NCI-H748 treated with DMSO at 0.1 percent for 48 hours (cell line): ENCODE data around the gene EIF4G3.
"Not testable (repeated sequence)": the region's sequence is repeated elsewhere in the genome, so short reads cannot be mapped to it uniquely, and the experiment has no call there.

ENCODE experiments used
- DNase-seq: peaks from one replicate; lab custom pipeline; 2025; lab: John Stamatoyannopoulos, UW

The EIF4G3 gene, protein sequence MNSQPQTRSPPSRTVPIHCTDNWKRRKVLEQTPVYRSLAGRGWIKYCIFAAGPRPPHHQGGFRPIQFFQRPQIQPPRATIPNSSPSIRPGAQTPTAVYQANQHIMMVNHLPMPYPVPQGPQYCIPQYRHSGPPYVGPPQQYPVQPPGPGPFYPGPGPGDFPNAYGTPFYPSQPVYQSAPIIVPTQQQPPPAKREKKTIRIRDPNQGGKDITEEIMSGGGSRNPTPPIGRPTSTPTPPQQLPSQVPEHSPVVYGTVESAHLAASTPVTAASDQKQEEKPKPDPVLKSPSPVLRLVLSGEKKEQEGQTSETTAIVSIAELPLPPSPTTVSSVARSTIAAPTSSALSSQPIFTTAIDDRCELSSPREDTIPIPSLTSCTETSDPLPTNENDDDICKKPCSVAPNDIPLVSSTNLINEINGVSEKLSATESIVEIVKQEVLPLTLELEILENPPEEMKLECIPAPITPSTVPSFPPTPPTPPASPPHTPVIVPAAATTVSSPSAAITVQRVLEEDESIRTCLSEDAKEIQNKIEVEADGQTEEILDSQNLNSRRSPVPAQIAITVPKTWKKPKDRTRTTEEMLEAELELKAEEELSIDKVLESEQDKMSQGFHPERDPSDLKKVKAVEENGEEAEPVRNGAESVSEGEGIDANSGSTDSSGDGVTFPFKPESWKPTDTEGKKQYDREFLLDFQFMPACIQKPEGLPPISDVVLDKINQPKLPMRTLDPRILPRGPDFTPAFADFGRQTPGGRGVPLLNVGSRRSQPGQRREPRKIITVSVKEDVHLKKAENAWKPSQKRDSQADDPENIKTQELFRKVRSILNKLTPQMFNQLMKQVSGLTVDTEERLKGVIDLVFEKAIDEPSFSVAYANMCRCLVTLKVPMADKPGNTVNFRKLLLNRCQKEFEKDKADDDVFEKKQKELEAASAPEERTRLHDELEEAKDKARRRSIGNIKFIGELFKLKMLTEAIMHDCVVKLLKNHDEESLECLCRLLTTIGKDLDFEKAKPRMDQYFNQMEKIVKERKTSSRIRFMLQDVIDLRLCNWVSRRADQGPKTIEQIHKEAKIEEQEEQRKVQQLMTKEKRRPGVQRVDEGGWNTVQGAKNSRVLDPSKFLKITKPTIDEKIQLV (N-terminal part only)

GRCh38 chr1:21176586-21177555 is at the start of gene EIF4G3:
Gene EIF4G3, minus strand, starts transcription at chr1:21176897. Its CDS starts 174,155 bp downstream, at chr1:21002742.
- DNase-seq: peak; percentile 85

GRCh38 chr1:21225065-21225464 is 48.4 kb upstream of the EIF4G3 start:
- DNase-seq: no peak

- DNase-seq: no peak
These were observed 44.1 kb upstream of the EIF4G3 start for GRCh38 chr1:21220815-21221214.

- no peak for DNase-seq
These were observed 43.0 kb upstream of the EIF4G3 start for GRCh38 chr1:21219674-21220073.

- no peak for DNase-seq
These were observed 41.3 kb upstream of the EIF4G3 start for GRCh38 chr1:21217812-21218596.

DNA sequence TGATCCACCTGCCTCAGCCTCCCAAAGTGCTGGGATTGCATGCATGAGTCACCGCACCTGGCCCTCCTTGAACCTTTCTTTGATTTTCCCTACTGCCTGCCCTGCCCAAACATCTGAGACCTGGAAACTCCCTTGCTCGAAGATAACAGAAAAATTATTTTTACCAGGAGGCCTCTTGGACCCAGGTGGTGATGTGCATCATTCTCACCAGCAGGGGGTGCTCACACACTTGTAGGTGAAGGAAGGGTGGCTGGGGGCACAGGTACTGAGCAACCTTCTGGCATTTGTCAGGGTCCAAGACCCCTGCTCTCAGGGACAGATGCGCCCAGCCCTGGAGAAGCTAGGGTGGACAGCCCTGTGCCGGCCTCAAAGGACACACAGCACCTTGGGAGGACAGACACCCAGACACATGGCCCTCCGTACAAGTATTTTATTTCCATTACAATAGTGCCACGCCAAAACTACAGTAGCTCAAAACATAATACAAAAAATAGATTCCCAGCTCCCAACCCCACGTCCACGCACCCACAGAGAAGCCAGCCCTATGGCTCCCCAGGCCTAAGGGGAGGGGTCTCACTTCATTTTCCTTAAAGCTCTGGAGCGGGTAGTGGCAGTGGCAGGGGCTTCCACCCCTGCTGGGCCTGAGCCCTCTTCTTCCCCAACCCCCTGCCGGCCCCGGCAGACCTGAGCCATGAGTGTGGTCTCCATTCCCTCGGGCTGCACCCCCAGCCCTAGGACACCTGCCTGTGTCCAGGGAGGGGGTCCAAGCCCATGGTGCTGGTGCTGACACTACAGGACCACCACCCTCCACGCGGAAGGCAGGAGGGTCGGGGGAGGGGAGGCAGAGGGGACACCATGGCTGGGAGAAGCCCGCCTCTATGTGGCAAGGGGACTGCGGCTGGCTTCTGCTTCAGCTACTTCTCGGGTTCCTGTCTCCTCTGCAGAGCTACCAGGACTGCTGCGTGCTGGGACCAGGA is 40.4 kb upstream of the EIF4G3 start:
- DNase-seq: no peak

GRCh38 chr1:21212126-21212525 is 35.4 kb upstream of the EIF4G3 start:
- no peak for DNase-seq

GRCh38 chr1:21208137-21208700 is 31.5 kb upstream of the EIF4G3 start:
- DNase-seq: not testable (repeated sequence)

DNA sequence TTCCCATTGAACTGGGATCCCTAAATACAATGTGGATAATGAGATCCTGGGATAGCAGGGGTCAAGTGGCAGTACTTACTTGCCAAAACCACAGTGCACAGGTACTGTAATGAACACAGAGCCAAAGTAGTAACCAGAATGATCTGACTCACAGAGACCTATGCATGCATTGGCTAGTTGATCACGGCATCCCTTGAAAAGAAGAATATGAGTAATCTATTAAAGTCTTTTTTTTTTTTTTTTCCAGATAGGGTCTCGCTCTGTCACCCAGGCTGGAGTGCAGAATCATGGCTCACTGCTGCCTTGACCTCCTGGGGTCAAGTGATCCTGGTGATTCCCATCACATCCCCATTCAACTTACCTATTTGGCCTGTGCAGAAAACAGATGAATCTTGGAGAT is 29.4 kb upstream of the EIF4G3 start:
- DNase-seq: no peak

- no peak for DNase-seq
These were observed 28.7 kb upstream of the EIF4G3 start for GRCh38 chr1:21205416-21205815.

- no peak for DNase-seq
These were observed 25.0 kb upstream of the EIF4G3 start for GRCh38 chr1:21201650-21202049.

- not testable (repeated sequence) for DNase-seq
These were observed 24.5 kb upstream of the EIF4G3 start for GRCh38 chr1:21201238-21201637.

DNA sequence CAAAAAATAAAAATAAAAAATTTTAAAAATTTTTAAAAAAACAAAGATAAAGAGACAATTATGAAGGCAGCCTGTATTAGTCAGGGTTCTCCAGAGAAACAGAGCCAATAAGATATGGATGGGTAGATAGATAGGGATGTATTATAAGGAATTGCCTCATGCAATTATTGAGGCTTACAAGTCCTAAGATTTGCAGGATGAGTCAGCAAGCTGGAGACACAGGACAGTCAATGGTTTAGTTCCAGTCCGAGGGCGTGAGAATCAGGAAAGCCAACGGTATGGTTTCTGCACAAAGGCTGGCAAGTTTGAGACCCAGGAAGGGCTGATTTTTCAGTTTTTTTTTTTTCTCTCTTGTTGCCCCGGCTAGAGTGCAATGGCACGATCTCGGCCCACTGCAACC is 24.1 kb upstream of the EIF4G3 start:
- DNase-seq: no peak

GRCh38 chr1:21198929-21199328 is 22.2 kb upstream of the EIF4G3 start:
- DNase-seq: no peak

GRCh38 chr1:21192871-21193270 is 16.2 kb upstream of the EIF4G3 start:
- no peak for DNase-seq

DNA sequence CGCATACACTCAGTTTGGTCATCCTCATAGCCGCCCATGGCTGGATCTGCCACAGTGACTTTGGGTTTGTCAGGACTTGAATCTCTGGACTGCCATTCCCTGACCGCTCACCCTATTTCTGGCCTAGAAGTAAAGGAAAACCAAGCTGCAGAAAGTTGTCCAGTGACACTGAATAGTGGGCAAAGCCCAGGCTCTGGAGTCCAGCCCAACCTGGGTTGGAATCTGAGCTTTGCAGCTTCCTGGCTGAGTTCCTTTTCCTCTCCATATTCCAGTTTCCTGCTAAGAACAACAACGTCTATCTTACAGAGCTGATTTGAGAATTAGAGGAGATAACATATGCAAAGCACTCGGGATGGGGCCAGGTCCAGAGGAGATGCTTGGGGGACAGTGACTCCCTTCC is 15.6 kb upstream of the EIF4G3 start:
- no peak for DNase-seq

GRCh38 chr1:21190771-21191170 is 14.1 kb upstream of the EIF4G3 start:
- DNase-seq: not testable (repeated sequence)

DNA sequence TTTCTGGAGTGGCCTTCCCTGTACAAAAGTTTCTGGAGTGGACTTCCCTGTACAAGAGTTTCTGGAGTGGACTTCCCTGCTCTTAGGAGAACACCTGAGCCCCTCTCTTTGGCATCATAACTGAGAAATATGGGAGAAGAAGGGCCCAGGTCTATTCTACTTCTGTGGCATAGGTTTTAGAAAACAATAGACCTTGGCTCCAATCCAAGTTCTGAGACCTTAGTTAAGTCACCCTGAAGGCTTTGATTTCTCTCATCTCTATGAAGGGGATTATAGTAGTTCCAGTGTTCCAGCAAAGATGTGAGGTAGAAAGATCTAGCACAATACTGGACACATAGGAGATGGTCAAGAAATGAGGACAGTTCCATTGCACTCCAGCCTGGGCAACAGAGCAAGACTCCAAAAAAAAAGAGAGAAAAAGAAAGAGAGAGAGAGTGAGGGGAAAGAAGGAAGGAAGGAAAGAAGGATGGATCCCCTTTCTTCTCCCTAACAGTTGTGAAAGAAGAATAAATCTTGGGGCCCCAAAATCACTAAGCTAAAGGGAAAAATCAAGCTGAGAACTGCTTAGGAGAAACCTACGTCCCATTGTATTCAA is 13.3 kb upstream of the EIF4G3 start:
- no peak for DNase-seq

DNA sequence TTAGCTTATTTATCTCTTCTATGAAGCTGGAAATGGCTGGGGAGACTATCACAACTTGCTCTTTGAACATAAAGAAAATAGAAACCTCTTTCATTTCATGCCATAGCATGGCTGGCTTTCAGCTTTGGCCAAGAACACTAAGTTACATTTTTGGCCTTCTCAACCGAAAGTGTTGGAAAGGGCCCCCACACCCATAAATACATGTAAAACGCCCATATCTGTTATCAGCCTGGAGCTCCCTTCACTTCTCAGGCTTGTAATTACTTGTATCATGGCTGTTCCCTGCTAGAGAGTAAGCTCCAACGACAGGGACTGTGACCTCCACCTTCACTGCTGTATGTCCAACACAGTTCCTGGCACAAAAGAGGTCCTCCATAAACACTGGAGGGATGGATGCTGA is 12.7 kb upstream of the EIF4G3 start:
- DNase-seq: no peak
